Measurements from ENCODE around the gene CD300LD. TPM values are rescaled to one million over a fixed set of nuclear protein-coding genes. Genes with fewer than 3 reads are reported as not detected.
A peak's percentile ranks its signal among the peaks of the same experiment; 100 is the strongest.
"Not testable (repeated sequence)": the region's sequence is repeated elsewhere in the genome, so short reads cannot be mapped to it uniquely, and the experiment has no call there.

Gene CD300LD
- total RNA-seq, 2 donors from 2014 or later: not detected

- Mint-ChIP-seq H3K27ac (no peak overlapping the region), H3K4me3 (no peak overlapping the region), H3K9me3 (no peaks in the 10 kb centered on the region), H3K36me3 (no peaks in the 10 kb centered on the region), H3K27me3 (peaks cover 12 to 31% of the 10 kb centered on the region in 2 donors), H3K4me1 (ENCODE audit: low read depth in 2 of 2) (peaks cover 3 to 5% of the 10 kb centered on the region in 2 donors)
- DNase-seq (ENCODE audit: low spot score): no peak
- ATAC-seq: no peak
Observed at GRCh38 chr17:74574489-74575142, 17.5 kb downstream of the CD300LD start.

DNA sequence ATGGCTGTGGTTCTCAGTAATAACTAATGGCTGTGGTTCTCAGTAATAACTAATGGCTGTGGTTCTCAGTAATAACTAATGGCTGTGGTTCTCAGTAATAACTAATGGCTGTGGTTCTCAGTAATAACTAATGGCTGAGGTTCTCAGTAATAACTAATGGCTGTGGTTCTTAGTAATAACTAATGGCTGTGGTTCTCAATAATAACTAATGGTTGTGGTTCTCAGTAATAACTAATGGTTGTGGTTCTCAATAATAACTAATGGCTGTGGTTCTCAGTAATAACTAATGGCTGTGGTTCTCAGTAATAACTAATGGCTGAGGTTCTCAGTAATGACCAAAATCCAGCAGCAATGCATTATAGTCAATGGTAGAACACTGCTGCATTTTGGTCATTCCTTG lies 18.4 kb downstream of the CD300LD start:
- H3K4me3 Mint-ChIP-seq; H3K36me3 Mint-ChIP-seq; ATAC-seq; H3K4me1 Mint-ChIP-seq (ENCODE audit: low read depth in 2 of 2); DNase-seq (ENCODE audit: low spot score); H3K27ac Mint-ChIP-seq; H3K9me3 Mint-ChIP-seq: not testable (repeated sequence)
- peaks cover 18 to 38% of the 10 kb centered on the region in 2 donors for H3K27me3 Mint-ChIP-seq

- H3K4me1 Mint-ChIP-seq (ENCODE audit: low read depth in 2 of 2): peaks cover 10 to 14% of the 10 kb centered on the region in 2 donors
- H3K4me3 Mint-ChIP-seq: no peak overlapping the region
- no peaks in the 10 kb centered on the region for H3K36me3 Mint-ChIP-seq
- ATAC-seq (no peak), DNase-seq (ENCODE audit: low spot score) (no peak)
- no peak overlapping the region for H3K27ac Mint-ChIP-seq
- no peaks in the 10 kb centered on the region for H3K9me3 Mint-ChIP-seq
- H3K27me3 Mint-ChIP-seq: peaks cover 23 to 42% of the 10 kb centered on the region in 2 donors
Observed at GRCh38 chr17:74573169-74573568, 18.9 kb downstream of the CD300LD start.

DNA sequence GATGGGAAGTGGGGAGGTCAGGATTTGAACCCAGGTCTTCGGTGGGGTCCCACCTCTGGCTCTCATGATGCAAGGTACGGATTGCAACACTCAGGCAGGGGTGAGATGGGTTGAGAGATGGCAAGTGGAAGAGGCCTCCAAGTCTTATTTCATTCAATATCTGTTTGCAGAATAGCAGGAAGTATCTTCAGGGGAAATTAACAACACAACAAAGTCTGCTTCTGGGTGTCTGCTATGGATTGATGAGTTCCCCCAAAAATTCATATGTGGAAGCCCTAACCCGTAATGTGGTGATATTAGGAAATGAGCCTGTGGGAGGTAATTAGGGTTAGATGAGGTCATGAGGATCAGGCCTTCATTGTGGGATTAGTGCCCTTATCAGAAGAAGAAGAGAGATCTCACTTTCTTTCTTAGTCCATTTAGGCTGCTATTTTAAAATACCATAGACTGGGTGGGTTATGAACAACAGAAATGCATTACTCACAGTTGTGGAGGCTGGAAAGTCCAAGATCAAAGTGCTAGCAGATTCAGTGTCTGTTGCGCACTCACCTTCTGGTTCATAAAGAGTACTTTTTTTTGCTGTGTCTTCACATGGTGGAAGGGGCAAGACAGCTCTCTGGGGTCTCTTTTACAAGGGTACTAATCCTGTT lies 20.3 kb downstream of the CD300LD start:
- Mint-ChIP-seq H3K27ac (no peak overlapping the region), H3K4me1 (ENCODE audit: low read depth in 2 of 2) (peaks cover 12 to 15% of the 10 kb centered on the region in 2 donors), H3K9me3 (no peaks in the 10 kb centered on the region), H3K27me3 (peaks cover 27 to 43% of the 10 kb centered on the region in 2 donors), H3K4me3 (no peak overlapping the region), H3K36me3 (no peaks in the 10 kb centered on the region)
- ATAC-seq (no peak), DNase-seq (ENCODE audit: low spot score) (no peak)

GRCh38 chr17:74569020-74570003 lies 22.8 kb downstream of the CD300LD start:
- peaks cover 20 to 21% of the 10 kb centered on the region in 2 donors for H3K27me3 Mint-ChIP-seq
- H3K36me3 Mint-ChIP-seq: no peaks in the 10 kb centered on the region
- no peaks in the 10 kb centered on the region for H3K9me3 Mint-ChIP-seq
- H3K27ac Mint-ChIP-seq: no peak overlapping the region
- H3K4me3 Mint-ChIP-seq: peak overlapping the region; percentile 0
- H3K4me1 Mint-ChIP-seq (ENCODE audit: low read depth in 2 of 2): peaks cover 12 to 15% of the 10 kb centered on the region in 2 donors
- no peak for DNase-seq (ENCODE audit: low spot score)
- ATAC-seq: peak; percentile 58 to 78

DNA sequence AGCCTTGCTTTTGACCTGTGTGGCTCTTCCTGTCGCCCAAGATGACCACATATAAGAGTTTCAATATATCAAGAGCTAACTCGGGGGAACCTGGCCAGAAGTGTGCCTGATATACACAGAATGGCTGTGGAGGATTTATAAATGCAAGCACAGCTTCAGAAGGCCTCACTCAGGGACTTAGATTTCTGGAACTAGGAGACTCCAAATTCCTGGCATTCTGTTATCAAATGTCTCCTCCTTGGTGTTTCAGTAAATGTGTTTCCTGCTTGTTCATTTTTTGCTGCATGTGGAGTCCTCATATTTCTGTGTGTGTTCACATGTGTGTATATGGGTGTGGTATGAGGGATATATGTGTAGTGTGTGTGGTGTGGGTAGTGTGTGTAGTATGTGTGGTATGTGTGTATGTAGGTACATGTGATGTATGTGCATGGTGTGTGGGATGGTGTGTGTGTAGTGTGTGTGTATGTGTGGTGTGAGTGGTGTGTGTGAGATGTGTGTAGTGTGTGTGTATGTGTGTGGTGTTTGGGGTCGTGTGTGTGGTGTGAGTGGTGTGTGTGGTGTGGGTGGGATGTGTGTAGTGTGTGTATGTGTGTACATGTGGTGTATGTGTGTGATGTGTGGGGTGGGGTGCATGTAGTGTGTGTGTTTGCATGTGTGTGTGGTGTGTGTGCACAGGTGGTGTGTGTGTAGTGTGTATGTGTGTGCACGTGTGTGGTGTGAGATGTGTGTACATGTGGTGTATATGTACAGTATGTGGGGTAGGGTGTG lies 23.8 kb downstream of the CD300LD start:
- no peak overlapping the region for H3K27ac Mint-ChIP-seq
- peaks cover 24 to 26% of the 10 kb centered on the region in 2 donors for H3K27me3 Mint-ChIP-seq
- H3K4me1 Mint-ChIP-seq (ENCODE audit: low read depth in 2 of 2): peaks cover 12 to 15% of the 10 kb centered on the region in 2 donors
- ATAC-seq (peak in 1 of 2 donors; percentile 15), DNase-seq (ENCODE audit: low spot score) (no peak)
- H3K9me3 Mint-ChIP-seq: no peaks in the 10 kb centered on the region
- no peaks in the 10 kb centered on the region for H3K36me3 Mint-ChIP-seq
- peak overlapping the region; percentile 0 for H3K4me3 Mint-ChIP-seq

- H3K4me3 Mint-ChIP-seq: peak within 1 kb of the TSS; percentile 0
- DNase-seq (ENCODE audit: low spot score) (no peak), ATAC-seq (no peak)
- H3K4me1 Mint-ChIP-seq (ENCODE audit: low read depth in 2 of 2): peaks cover 12 to 15% of the 10 kb centered on the region in 2 donors
- H3K9me3 Mint-ChIP-seq: no peaks in the 10 kb centered on the region
- H3K27ac Mint-ChIP-seq: no peak within 1 kb of the TSS
- H3K36me3 Mint-ChIP-seq: no peaks in the 10 kb centered on the region
- H3K27me3 Mint-ChIP-seq: peaks cover 24 to 30% of the 10 kb centered on the region in 2 donors
Observed at GRCh38 chr17:74567397-74567796, 24.7 kb downstream of the CD300LD start, which contains the start of gene CD300H. TSS of gene CD300H (minus strand) at chr17:74567509.

GRCh38 chr17:74566132-74566753 lies 25.8 kb downstream of the CD300LD start:
- Mint-ChIP-seq H3K9me3 (no peaks in the 10 kb centered on the region), H3K36me3 (no peaks in the 10 kb centered on the region), H3K27ac (no peak overlapping the region), H3K27me3 (peaks cover 31 to 38% of the 10 kb centered on the region in 2 donors), H3K4me1 (ENCODE audit: low read depth in 2 of 2) (peaks cover 12 to 15% of the 10 kb centered on the region in 2 donors), H3K4me3 (no peak overlapping the region)
- DNase-seq (ENCODE audit: low spot score) (no peak), ATAC-seq (no peak)

DNA sequence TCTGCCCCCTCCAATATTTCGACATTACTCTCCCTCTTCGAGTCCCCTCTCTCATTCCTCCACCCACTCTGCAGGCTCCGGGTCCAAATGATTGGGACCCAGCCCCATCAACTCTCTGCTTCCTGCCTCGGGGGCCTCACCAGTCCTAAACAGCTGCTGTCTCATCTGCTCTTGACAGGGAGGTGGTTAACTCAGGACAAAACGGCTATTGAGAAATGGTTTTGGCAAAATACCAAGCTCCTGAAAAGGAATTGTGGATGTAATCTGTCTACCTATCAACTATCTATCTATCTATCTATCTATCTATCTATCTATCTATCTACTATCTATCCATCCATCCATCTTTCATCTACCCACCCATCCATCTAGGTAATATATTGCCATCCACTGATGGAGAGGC lies 27.0 kb downstream of the CD300LD start:
- Mint-ChIP-seq H3K4me3 (no peak overlapping the region), H3K4me1 (ENCODE audit: low read depth in 2 of 2) (peaks cover 12 to 15% of the 10 kb centered on the region in 2 donors), H3K27me3 (peaks cover 29 to 38% of the 10 kb centered on the region in 2 donors), H3K9me3 (no peaks in the 10 kb centered on the region), H3K36me3 (no peaks in the 10 kb centered on the region), H3K27ac (no peak overlapping the region)
- no peak for ATAC-seq
- DNase-seq (ENCODE audit: low spot score): no peak

DNA sequence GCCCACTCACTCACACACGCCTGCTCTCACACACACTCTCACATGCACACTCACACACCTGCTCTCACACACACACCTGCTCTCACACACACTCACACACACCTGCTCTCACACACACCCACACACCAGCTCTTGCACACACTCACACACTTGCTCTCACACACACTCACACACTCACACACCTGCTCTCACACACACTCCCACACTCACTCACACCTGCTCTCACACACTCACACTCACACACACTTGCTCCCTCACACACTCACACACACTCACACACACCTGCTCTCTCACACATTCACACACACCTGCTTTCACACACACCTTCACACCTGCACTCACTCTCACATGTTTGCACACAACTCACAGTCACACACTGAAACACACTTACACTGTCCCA lies 28.7 kb downstream of the CD300LD start:
- no peak overlapping the region for H3K27ac Mint-ChIP-seq
- H3K27me3 Mint-ChIP-seq: peaks cover 20 to 29% of the 10 kb centered on the region in 2 donors
- ATAC-seq (no peak), DNase-seq (ENCODE audit: low spot score) (no peak)
- H3K36me3 Mint-ChIP-seq: no peaks in the 10 kb centered on the region
- H3K4me1 Mint-ChIP-seq (ENCODE audit: low read depth in 2 of 2): peaks cover 3 to 11% of the 10 kb centered on the region in 2 donors
- H3K4me3 Mint-ChIP-seq: peak overlapping the region; percentile 1
- no peaks in the 10 kb centered on the region for H3K9me3 Mint-ChIP-seq

DNA sequence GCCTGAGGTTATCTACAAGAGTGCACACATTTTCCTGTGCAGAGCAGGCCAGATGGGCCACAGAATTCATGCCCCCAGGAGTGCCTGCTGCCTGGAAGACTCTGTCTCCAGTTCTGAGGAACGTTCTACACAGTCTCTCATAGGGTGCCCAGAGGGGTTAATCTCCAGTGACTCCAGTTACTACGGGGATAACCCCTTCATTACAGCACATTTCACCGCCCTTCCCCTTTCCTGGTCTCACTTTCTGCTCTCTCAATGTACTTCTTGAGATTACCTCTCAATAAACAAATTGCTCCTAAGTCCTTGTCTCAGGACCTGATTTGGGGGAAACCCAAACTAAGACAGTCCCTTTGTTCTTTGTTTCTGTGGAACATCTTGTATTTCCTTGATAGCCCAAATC lies 30.5 kb downstream of the CD300LD start:
- DNase-seq (ENCODE audit: low spot score) (no peak), ATAC-seq (no peak)
- H3K4me3 Mint-ChIP-seq: no peak overlapping the region
- no peak overlapping the region for H3K27ac Mint-ChIP-seq
- H3K27me3 Mint-ChIP-seq: peaks cover 14 to 18% of the 10 kb centered on the region in 2 donors
- no peaks in the 10 kb centered on the region for H3K36me3 Mint-ChIP-seq
- peaks cover 0 to 7% of the 10 kb centered on the region in 2 donors for H3K4me1 Mint-ChIP-seq (ENCODE audit: low read depth in 2 of 2)
- no peaks in the 10 kb centered on the region for H3K9me3 Mint-ChIP-seq

DNA sequence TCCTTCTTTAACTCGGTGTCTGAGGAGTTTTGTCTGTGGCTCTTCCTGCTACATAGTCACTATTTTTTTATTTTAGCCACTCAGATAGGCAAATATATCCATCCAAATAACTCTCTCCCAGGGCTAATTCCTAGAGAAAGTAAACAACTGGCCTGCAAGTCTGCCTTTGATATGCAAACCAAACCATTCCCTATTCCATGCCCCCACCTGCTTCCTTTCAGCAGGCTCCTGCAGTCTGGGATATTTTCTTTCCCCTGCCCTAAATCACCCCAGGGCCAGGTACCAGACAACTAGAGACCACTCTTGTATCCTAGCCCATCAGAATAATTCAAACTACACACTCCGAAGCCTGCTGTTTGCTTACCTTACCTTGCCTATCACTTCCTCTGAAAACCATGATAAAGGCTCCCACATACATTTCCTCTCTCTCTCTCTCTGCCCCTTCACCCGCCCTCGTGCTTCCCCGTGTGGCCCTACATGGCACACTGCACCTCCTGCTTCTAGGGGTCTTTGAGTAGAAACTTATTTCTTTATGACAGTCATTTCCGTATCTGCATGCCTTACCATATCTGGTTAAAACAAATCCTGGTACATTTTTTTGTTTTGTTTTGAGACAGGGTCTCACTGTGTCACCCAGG lies 33.1 kb downstream of the CD300LD start:
- H3K4me3 Mint-ChIP-seq: no peak overlapping the region
- ATAC-seq (no peak), DNase-seq (ENCODE audit: low spot score) (no peak)
- no peaks in the 10 kb centered on the region for H3K36me3 Mint-ChIP-seq
- H3K27me3 Mint-ChIP-seq: peaks cover 14 to 18% of the 10 kb centered on the region in 2 donors
- no peaks in the 10 kb centered on the region for H3K9me3 Mint-ChIP-seq
- H3K27ac Mint-ChIP-seq: no peak overlapping the region
- H3K4me1 Mint-ChIP-seq (ENCODE audit: low read depth in 2 of 2): peaks cover 0 to 7% of the 10 kb centered on the region in 2 donors
